SK-N-DZ (cell line): ENCODE data around the gene MEGF9.

Experiments
- DNase-seq: peaks from one replicate; pipeline ENCODE4 v3.0.0-alpha.2; 2015; ENCODE audit warnings: low spot score

Gene MEGF9

DNA sequence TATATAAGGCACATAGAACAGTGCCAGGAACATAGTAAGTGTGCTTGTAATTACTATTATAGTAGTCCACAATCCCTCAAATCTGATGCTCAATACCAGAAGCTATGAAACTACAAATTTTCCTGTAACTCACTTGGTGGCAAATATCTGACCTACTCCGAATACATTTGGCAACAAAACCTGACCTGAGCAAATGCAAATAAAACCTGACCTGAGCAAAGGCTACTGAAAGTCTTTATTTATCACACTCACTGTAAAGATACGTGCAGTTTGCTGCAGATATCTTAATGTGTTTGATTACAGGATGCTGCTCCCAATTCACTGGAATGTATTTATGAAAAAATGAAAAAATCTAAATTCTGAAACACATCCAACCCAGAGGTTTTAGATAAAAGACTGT is 7.1 kb downstream of the MEGF9 start:
- DNase-seq, result no peak

DNA sequence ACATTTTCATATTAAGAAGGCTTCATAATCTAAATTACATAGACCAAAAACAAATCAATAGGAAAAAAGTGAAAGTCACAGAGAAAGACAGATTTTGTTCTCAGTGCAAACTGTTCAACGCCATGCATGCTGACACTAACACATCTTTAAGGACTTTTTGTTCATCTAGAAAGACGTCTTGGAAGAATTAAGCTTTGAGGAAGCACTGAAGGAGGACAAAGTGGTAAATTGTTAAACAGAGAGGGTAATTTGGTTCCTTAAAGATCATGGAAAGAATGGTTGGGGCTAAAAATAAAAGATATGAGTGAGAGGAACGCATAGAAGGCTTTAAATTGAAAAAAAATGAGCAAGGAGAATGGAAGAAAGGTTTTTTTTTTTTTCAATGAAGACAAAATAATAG is 9.1 kb downstream of the MEGF9 start:
- no peak for DNase-seq

DNA sequence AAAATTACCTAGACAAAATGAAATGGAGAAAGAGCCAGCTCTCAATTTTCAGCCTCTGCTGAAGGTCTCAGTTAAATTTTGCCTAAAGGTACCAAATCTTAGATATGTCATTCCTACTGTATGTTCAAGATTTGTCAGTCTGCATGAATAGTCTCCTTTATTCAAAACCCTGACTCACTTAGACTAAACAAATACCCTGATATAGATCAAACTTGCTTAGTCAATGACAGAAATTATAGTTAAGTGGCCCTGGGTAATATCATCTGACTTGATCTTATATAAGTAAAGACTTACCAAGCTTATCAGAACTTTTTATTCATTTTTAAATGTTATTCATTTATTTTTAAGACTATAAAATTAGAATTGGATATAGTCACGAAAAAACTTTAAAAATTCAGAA is 12.2 kb downstream of the MEGF9 start:
- DNase-seq, result peak; percentile 43

DNA sequence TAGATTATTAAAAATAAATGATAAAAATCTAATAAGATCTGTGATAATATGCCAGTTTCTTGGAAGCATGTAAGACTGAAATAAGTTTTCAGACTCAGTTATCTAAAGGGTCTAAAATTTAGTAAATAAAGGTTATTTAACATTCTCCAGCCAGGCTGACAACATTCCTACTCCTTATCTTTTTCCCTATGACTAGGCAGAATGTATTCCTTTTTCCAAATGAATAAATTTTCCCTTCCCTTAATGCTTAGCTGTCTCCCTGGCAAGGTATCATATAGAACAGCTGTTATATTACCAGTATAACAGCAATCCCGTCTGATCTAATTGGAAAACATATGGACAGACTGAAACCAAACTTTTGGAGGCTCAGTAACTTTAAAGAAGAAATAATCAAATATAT is 13.0 kb downstream of the MEGF9 start:
- no peak for DNase-seq

DNA sequence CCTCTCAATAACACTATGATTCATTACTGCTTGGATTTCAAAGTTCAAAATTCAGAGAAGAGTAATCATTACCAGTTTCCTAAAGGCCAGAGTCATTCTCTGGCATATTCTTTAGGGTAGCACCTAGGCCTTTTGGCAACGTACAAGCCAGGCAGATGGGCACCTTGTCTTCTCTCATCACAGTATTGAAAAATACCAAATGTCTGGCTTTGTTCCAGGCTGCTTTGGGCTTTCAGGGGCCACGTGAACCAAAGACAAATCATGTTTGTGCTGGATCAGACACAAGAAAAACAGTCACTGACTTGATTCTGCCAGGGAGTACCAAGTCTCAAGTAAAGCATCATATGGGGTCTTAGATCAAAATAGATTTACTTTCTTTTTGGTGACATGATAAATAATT is 15.5 kb downstream of the MEGF9 start:
- no peak for DNase-seq

DNA sequence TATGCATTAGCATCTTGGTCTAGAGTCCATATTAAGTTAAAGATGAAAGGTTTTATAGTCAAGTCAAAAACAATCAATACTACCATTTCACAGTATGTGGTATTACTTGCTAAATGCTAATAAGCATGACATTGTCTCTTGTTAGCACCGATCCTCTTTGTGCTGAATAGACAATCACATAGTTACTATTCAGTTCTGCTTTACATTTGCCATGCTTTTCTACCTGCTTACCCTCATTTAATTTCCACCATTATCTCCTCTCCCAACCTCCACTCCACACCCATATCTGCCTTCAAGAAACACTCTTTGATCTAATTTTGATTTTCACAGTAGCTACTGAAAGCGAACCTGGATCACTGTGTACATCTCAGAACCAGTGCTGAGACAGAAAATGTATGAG is 16.8 kb downstream of the MEGF9 start:
- no peak for DNase-seq

DNA sequence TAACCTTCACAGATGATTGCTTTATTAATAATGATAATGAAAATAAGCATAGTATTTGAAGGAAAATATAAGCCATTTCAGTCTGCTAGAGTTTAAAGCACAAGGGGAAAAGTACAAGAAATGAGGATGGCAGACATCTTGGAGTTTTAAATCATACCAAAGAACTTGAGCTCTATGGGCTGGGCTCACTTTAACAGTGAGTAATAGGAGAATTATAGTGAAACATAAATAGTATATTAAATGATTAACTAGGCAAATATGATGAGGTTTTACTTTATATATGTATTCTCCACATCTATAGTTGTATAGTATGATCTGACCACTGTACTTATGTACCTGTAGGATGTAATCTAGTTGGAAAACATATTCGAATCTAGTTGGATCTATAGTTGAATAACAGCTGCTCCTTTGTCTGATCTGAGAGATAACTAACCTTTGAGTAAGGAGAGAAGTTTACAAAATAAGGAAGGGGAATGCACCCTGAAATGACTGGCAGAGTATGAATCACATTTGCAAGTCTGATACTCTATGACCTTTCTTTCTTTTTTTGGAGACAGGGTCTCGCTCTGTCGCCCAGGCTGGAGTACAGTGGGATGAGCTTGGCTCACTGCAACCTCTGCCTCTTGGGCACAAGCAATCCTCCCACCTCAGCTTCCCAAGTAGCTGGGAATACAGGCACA is 17.6 kb downstream of the MEGF9 start:
- no peak for DNase-seq

DNA sequence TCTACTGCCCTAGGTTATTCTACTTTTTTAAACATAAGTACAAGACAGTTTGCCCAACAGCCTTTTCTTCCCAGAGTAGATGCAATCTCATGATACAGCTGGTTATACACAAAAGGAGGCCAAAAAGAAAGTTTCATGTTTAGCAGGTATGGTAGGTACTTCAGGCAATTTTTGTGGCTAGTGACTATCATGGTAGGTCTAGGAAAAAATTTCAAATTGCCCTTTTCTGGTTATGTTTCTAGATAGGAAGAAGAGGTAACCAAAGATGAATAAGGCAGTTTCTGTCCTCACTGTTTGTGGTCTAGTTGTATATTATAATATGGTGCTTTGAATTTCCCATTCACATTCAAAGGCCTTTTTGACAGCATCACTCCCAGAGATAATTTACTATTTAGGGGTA is 19.7 kb downstream of the MEGF9 start:
- DNase-seq, result no peak

DNA sequence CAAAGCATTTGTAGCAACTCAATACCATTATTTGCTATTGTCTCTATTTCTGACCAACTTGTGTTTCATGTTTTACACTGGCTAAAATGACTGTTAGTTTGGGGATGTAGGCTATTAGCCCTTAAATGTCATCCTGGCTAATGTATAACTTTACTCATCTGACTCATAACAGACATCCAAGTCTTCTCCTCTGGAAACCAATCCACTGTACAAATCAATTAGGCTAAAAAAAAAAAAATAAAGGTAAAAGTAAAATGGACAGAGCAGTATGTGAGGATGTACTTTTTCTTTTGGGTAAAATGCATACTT is 20.6 kb downstream of the MEGF9 start:
- no peak for DNase-seq

DNA sequence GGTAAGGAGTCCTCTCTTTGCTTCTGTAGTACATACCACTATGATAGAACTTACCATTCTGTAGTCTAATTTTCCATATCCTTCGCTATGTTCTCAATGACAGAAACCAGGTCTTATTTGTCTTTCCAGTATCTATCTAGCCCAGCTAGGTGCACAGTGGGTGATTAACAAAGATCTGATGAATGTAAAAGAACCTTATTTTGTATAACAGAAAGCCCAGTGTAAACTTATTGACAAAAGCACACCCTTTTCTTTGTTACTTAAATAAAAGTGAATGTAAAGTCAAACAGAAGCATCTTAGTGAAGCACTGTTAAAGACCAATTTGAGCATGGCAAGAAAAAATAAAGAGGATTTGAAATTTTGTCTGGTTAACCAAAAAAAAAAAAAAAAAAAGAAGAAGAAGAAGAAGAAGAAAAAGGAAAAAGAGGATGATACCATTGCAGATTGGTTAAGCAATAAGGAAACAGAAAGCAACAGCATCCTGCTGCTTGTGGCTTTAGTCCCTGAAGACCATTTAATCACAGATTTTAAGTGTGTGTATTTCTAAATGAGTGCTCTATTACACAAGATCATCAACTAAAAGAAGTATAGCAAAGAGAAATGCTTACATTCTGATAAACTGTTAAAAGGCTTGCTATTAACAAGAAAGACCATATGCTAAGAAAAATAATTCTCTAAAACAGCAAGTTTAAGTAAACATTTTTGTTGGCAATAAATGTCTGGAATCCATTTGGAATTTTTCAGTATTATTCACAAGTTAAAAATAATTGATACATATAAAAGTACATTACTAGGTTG is 21.2 kb downstream of the MEGF9 start:
- no peak for DNase-seq

DNA sequence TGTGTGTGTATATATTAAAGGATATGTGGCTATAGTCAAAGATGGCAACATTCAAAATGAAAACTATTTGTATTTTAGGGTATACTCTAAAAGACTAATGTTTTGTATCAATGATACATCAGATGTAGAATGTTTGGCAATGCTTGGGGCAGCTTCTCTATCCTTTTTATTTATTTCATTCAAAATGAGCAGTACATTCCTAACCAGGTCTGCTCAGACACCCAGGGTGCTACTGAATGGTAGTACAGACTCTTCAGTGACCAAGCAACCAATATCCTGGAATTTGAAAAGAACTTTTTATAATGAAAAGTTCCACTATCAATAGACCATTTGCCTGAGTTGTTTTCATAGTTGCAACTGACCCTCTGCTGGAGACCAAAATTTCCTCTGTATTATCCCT is 23.9 kb downstream of the MEGF9 start:
- DNase-seq, result no peak

DNA sequence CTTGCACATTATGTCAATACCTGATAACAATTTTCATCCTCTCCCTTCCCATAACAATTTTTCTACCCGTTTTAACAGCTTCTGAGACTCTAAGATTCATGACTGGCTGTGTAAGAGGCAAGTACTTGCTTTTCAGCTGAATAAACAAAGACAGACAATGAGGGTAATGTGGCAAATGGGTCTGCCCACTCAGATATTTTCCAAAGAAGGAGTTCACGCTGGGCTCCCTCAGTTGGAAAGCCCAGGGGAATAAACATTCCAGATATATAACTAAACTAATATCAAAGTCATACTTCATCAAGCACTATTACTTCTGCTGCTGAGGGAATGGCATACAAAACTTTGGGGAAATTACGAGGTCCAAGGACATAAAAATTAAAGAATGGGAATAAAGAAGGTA is 24.4 kb downstream of the MEGF9 start:
- no peak for DNase-seq

DNA sequence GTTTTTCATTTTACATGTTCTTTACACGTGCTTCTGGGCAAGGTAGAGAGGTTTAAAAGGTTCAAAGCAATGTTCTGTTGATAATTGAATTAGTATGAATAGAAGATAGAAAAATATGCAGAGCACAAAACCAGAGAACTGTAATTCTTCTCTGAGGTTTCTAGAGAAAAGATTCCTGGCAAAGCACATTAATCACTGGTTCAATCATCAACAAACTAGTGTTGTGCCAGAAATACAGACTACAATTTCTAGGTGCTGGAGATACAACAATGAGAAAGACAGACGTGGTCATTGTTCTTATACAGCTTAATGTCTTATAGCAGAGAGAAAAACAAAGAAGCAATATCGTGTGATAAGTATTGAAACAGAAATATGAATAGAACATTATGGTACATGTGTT is 25.5 kb downstream of the MEGF9 start:
- DNase-seq, result no peak

DNA sequence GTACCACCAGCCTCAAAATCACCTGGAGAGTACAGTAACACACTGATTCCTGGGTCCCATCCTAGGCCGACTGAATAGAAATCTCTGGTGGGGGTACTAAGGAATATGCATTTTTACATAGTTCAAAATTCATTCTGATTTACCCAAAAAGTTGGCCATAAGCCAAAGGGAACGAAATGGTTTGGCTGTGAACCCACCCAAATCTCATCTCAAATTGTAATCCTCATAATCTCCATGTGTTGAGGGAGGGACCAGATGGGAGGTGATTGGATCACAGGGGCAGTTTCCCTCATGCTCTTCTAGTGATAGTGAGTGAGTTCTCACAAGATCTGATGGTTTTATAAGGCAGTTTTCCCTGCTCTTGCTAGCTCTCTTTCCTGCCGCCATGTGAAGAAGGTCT is 31.1 kb downstream of the MEGF9 start:
- no peak for DNase-seq

DNA sequence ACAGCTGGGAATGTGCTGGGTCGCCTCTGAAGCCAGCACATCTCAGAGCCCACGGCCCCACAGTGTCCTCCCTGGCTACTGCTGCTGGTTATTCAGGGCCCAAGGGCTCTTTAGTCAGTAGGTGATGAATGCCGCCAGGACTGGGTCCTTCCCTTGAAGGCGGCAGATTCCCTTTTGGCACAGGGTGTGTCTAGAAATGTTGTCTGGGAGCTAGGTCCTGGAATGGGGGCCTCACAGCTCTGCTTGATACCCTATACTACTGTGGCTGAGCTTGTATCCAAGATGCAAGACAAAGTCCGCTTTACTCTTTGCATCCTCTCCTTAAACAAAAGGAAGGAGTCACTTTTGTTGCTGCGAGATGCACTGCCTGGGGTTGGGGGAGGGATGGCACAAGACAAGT is 33.1 kb downstream of the MEGF9 start:
- DNase-seq, result no peak

DNA sequence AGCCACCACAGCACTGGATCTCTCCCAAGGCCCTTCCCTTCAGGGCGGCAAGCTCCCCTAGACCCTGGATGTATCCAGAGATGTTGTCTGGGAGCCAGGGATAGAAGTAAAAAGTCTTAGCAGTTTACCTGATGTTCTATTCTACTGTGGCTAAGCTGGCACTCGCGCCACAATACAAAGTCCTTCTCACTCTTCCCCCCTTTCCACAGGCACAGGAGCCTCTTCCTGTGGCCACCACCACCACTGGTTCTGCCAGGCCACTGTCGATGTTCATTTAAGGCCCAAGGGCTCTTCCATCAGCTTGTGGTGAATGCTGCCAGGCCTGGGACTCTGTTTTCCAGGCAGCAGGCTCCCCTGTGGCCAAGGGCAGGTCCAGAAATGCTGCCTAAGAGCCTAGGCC is 33.7 kb downstream of the MEGF9 start:
- DNase-seq, result no peak

DNA sequence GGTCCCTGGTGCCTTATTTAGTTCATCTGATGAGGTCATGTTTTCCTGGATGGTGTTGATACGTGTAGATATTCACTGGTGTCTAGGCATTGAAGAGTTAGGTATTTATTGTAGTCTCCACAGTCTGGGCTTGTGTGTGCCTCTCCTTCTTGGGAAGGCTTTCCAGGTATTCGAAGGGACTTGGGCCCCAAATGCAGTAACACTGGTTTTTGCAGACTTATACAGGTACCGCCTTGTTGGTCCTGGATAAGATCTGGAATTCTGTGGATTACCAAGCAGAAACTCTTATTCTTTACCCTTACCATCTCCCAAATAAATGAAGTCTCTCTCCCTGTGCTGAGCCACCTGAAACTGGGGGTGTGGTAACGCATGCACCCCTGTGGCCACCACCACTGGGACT is 34.1 kb downstream of the MEGF9 start:
- DNase-seq, result no peak

DNA sequence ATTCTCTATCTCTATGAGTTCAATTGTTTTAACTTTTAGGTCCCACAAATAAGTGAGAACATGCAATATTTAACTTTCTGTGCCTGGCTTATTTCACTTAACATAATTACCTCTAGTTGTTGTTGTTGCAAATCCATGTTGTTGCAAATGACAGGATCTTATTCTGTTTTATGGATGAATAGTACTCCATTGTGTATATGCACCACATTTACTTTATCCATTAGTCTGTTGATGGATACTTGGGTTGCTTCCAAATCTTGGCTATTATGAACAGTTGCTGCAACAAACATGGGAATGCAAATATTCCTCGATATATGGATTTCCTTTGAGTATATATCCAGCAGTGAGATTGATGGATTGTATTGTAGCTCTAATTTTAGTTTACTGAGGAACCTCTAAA is 36.3 kb downstream of the MEGF9 start:
- no peak for DNase-seq

DNA sequence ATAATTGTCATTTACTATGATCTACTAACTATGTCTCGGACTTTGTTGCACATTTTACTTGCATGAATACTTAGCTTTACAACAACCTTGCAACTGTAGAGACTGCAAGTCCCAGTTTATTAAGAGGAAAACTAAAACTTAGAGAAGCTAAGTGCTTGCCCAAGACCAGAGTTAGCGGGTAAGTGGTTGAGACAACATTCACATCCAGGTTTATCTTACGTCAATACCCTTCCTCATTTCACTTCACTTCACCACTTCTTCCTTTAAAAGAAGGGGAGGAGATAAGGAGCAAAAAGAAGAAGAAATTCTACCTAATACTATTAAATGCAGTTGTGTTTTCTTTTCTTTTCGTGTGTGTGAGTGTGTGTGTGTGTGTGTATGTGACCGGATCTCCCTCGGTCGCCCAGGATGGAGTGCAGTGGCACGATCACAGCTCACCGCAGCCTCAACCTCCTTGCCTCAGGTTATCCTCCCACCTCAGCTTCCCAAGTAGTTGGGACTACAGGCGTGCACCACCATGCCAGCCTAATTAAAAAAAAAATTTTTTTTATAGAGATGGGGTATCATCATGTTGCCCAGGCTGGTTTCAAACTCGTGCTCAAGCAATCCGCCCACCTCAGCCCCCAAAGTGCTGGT is 37.4 kb downstream of the MEGF9 start:
- no peak for DNase-seq

DNA sequence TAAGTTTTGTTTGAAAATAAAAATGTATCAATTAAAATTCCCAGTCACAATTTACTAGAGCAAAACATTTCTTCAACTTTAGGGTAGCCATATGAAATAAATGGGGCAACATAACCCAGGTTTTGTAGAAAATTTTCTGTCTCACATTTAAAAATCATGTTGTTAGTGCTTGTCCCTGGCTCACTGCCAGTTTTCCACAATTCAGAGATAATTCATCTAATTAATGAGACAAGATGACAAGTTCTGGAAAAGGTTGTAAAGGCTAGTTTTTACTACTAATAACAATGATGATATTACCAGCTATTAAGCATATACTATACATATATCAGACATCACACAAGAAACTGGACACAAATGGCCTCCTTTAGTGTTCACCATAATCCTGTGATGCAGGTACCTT is 45.9 kb downstream of the MEGF9 start:
- no peak for DNase-seq

DNA sequence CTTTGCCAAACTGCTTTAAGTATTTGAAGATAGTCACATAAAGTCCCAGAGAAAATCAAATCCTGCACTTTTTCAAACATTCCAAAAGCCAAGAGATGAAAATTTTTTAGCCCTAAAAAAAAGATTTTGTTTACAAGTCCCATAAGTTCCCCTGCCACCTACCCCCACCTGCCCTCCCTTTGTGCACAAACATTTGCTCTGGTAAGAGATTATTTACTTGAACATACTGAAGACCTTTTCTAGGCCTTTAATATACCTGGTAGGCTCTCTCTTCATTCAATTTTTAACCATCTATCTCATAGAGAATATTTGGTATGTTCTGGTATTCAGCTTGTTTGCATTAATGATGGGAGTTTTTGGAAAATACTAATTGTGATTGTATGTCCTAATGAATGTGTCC is 50.3 kb downstream of the MEGF9 start:
- no peak for DNase-seq

DNA sequence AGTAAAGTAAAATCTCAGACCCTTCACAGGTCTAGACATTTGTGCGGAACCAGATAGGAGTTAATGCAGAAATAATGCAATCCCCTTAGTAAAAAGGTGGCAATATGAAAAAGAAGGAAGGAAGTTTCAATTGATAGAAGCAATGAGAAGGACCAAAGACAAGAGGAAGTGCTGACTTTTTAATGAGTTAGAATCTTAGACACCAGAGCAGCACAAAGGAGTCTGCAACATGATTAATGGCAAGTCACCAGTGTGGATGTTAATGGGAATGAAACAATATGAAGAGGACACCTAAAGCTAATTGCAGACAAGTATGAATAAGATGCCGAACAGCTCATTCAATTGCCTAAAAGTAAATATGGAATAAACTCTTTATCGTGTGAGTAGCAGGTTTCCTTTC is 50.9 kb downstream of the MEGF9 start:
- no peak for DNase-seq

DNA sequence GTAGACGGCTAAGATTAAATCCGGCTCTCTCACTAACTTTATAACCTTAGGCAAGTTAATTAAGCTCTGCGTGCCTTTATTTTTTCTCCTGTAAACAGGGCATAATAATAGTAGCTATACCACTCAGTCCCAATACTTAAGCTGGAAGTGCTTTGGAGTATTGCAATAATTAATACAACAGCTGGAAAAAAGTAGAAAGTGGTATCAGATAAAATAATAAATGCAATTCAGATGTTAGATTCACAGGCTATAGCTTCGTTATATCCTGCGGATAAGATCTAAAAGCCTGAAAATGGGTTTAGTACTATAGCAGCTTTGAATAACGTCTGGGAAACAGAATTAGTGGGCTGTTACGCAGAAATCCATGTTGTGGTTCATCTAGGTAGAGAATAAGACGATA is 51.8 kb downstream of the MEGF9 start:
- no peak for DNase-seq
